ENCODE measurements around the gene MYL5. TPM values are rescaled to one million over a fixed set of nuclear protein-coding genes. Genes with fewer than 3 reads are reported as not detected.

MYL5 gene
- total RNA-seq, 1 donor from 2014 or later, result 22.6 TPM

DNA sequence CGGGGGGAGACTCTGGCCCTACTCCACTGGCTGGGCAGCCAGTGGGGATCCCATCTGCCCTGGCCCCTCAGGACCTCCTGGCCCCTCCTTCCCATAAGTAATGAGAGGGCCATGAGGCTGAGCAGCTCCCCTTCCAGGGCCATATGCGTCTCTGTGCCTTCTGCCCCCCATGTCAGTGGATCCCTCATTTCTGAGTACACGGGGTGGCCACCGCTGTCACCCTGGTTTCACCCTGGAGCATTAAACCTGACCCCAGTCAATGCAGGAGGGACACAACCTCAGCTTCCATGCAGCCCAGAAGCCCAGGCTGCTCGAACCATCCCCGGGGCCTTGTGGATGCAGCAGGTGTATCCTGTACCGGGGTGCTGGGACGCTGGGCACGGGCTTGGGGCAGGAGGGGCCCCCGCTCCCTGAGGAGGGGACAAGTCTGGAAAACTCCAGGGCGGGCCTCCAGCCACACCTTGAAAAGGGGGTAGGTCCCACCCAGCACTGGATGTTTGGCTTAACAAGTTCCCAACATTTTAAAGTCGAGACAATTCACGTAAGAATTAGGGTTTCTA is 24.5 kb upstream of the MYL5 start:
- no peak overlapping the region for H3K27ac Mint-ChIP-seq
- no peaks in the 10 kb centered on the region for H3K36me3 Mint-ChIP-seq (ENCODE audit: insufficient read depth)
- H3K27me3 Mint-ChIP-seq, result peaks cover 20% of the 10 kb centered on the region
- peaks cover 10% of the 10 kb centered on the region for H3K4me1 Mint-ChIP-seq (ENCODE audit: low read depth)
- no peak for DNase-seq (ENCODE audit: low spot score, unreplicated experiment)
- H3K4me3 Mint-ChIP-seq (ENCODE audit: low read depth), result no peak overlapping the region
- TF ChIP-seq, protein P1, sequence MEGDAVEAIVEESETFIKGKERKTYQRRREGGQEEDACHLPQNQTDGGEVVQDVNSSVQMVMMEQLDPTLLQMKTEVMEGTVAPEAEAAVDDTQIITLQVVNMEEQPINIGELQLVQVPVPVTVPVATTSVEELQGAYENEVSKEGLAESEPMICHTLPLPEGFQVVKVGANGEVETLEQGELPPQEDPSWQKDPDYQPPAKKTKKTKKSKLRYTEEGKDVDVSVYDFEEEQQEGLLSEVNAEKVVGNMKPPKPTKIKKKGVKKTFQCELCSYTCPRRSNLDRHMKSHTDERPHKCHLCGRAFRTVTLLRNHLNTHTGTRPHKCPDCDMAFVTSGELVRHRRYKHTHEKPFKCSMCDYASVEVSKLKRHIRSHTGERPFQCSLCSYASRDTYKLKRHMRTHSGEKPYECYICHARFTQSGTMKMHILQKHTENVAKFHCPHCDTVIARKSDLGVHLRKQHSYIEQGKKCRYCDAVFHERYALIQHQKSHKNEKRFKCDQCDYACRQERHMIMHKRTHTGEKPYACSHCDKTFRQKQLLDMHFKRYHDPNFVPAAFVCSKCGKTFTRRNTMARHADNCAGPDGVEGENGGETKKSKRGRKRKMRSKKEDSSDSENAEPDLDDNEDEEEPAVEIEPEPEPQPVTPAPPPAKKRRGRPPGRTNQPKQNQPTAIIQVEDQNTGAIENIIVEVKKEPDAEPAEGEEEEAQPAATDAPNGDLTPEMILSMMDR (IDR thresholded peaks at IDR 0.05; ENCODE audit: unreplicated experiment), result no peak
- no peaks in the 10 kb centered on the region for H3K9me3 Mint-ChIP-seq (ENCODE audit: low read depth)

DNA sequence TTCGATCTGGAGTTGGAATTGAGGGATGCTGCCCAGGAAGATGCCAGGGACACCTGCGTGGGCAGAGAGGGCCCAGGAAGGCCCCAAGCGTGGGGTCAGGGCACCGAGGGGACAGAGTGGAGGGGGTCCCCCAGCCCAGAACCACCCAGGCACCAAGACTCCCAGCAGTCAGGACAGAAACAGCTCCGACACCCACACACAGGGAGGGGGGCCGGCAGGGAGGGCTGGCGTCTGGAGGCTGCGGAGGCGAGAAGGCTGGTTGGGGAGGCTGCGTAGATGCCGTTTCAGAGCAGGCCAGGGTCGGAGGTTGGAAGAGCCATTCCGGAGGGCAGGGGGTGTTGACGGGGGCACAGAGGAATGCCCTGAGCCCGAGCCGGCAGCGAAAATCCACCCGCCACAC is 23.9 kb upstream of the MYL5 start:
- Mint-ChIP-seq H3K9me3 (ENCODE audit: low read depth) (no peaks in the 10 kb centered on the region), H3K27me3 (peaks cover 17% of the 10 kb centered on the region), H3K4me3 (ENCODE audit: low read depth) (no peak overlapping the region), H3K36me3 (ENCODE audit: insufficient read depth) (no peaks in the 10 kb centered on the region), H3K27ac (no peak overlapping the region), H3K4me1 (ENCODE audit: low read depth) (peaks cover 10% of the 10 kb centered on the region)
- TF ChIP-seq, protein P1 (IDR thresholded peaks at IDR 0.05; ENCODE audit: unreplicated experiment), result no peak
- DNase-seq (ENCODE audit: low spot score, unreplicated experiment), result no peak

DNA sequence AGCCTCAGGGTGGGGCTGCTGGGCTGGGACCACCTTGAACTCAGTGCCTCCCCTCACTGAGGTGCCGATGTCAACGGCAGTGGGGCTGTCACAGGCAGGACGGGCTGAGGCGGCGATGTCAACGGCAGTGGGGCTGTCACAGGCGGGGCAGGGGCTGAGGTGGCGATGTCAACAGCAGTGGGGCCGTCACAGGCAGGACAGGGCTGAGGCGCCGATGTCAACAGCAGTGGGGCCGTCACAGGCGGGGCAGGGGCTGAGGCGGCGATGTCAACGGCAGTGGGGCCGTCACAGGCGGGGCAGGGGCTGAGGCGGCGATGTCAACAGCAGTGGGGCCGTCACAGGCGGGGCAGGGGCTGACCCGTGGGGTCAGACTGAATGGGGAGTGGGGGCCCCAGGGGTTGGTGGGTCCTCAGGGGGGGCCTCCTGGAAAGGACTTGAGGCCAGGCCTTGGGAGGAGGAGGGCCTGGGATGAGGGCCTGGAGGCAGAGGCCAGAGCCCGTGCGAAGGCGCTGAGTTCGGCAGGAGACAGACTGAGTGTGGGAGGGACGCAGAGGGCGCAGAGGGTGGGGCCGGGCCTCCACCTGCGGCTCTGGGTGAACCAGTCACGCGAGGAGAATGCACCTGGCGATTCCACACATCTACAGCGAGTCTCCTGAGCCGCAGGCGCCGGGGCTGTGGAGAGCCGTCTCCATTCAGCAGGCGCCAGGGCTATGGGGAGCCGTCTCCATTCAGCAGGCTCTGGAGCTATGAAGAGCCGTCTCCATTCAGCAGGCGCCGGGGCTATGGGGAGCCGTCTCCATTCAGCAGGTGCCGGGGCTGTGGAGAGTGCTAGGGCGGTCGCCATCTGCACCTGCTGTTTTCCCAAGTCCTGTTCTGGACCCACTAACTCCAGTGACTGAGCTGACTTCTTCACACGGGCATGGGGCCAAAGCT is 23.1 kb upstream of the MYL5 start:
- TF ChIP-seq, protein P1 (IDR thresholded peaks at IDR 0.05; ENCODE audit: unreplicated experiment), result no peak
- no peak for DNase-seq (ENCODE audit: low spot score, unreplicated experiment)
- H3K27me3 Mint-ChIP-seq, result peaks cover 10% of the 10 kb centered on the region

DNA sequence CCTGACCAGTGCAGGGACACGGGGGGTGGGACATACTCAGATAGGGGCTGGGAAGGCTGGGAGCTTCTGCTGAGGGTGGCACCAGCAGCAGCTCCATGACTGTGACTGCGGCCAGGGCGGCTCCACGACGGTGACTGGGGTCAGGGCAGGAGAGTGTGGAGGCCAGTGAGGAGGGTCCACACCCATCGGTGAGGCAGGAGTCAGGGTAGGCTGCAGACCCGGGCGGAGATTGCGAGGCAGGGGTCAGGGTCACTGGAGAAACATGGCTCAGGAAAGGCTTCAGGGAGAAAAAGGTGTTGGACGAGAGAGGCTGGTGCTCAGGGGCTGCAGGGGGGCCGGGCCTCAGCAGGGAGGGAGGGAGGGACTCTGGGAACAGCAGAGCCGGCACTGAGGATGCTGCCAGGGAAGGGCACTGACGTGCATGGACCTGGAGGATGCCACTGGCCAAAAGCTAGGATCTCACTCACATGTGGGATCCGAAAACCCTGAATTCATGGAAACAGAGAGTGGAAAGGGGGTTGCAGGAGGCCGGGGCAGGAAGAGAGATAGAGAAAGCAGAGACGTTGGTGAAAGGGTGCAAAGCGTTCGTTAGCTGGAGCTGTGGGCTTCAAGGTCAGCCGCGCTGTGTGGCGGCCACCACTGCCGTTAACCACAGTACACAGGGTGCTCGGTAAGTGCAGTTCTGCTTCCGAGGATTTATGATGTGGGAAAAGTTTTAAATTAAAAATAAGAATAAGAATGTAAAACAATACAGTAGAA is 22.3 kb upstream of the MYL5 start:
- no peak overlapping the region for H3K4me3 Mint-ChIP-seq (ENCODE audit: low read depth)
- TF ChIP-seq, protein P1 (IDR thresholded peaks at IDR 0.05; ENCODE audit: unreplicated experiment), result no peak
- peaks cover 6% of the 10 kb centered on the region for H3K27me3 Mint-ChIP-seq

More for the DNA sequence above, 23.1 kb upstream of the MYL5 start:
- Mint-ChIP-seq H3K4me1 (ENCODE audit: low read depth) (peaks cover 10% of the 10 kb centered on the region), H3K9me3 (ENCODE audit: low read depth) (no peaks in the 10 kb centered on the region), H3K4me3 (ENCODE audit: low read depth) (no peak overlapping the region), H3K36me3 (ENCODE audit: insufficient read depth) (no peaks in the 10 kb centered on the region), H3K27ac (no peak overlapping the region)

More for the DNA sequence above, 22.3 kb upstream of the MYL5 start:
- DNase-seq (ENCODE audit: low spot score, unreplicated experiment), result no peak
- Mint-ChIP-seq H3K36me3 (ENCODE audit: insufficient read depth) (no peaks in the 10 kb centered on the region), H3K4me1 (ENCODE audit: low read depth) (peaks cover 10% of the 10 kb centered on the region), H3K27ac (no peak overlapping the region), H3K9me3 (ENCODE audit: low read depth) (no peaks in the 10 kb centered on the region)

All from progenitor cell of endocrine pancreas (in vitro differentiated cells).